Measurements from ENCODE around the gene TSFM. TPM values are rescaled to one million over a fixed set of nuclear protein-coding genes. Genes with fewer than 3 reads are reported as not detected.

TSFM gene
- total and polyA plus RNA-seq, 4 donors: 14.6 to 60.5 (median 38.2) TPM

GRCh38 chr12:57751788-57752667 lies 30.6 kb upstream of the TSFM start, which contains the start of gene CDK4 (continued):
- TF ChIP-seq FOXA1 (IDR thresholded peaks at IDR 0.05) (peak; percentile 29), SP1 (IDR thresholded peaks at IDR 0.05) (peak; percentile 81), ZBTB33 (IDR thresholded peaks at IDR 0.05) (no peak), HNF4A (conservative IDR thresholded peaks at IDR 0.05) (peak; percentile 30 to 37)

DNA sequence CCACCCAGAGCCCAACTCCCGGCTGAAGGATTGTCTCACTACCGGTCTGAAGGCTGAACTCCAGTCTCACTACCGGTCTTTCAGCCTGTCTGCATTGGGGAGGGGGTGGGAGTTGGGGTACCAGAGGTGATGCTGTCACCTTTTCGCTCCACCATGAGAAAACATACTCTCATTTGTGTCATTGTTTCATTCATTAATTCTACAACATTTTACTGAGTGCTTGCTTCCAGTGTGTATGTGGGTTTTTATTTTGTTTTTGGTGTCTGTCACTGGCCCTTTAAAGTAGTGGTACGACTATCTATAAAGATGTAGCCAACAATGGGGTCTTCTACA lies 30.0 kb upstream of the TSFM start:
- Histone ChIP-seq H3K27ac (ENCODE audit: low read depth in 1 of 2, low read length in 2 of 2) (peak overlapping the region; percentile 26 to 29), H3K9me3 (ENCODE audit: control insufficient read depth in 4 of 4, low read length in 3 of 4) (no peaks in the 10 kb centered on the region), H3K27me3 (ENCODE audit: control insufficient read depth in 4 of 4, insufficient read depth in 4 of 4, low read length in 3 of 4) (no peaks in the 10 kb centered on the region), H3K9ac (ENCODE audit: low read depth in 1 of 2, low read length in 2 of 2) (peak overlapping the region in 1 of 2 donors; percentile 40), H3K4me1 (ENCODE audit: control insufficient read depth in 4 of 4, insufficient read depth in 4 of 4, low read length in 3 of 4) (peaks cover 6 to 35% (median 27%) of the 10 kb centered on the region in 4 donors), H3K4me3 (ENCODE audit: low read depth in 1 of 3, low read length in 3 of 3) (peak overlapping the region in 2 of 3 donors; percentile 20 to 27), H3K36me3 (ENCODE audit: control insufficient read depth in 4 of 4, insufficient read depth in 3 of 4, low read depth in 1 of 4, low read length in 3 of 4) (peaks cover 4 to 13% (median 11%) of the 10 kb centered on the region in 4 donors)
- DNase-seq (ENCODE audit: low spot score): no peak
- 3% methylated on average over 5 of the region's 5 CpGs for WGBS
- TF ChIP-seq RAD21 (IDR thresholded peaks at IDR 0.05) (no peak), EGR1 (IDR thresholded peaks at IDR 0.05; ENCODE audit: low read depth in 2 of 2) (peak in 1 of 2 donors; percentile 4), YY1 (IDR thresholded peaks at IDR 0.05) (no peak), SP1 (IDR thresholded peaks at IDR 0.05) (peak; percentile 28)

DNA sequence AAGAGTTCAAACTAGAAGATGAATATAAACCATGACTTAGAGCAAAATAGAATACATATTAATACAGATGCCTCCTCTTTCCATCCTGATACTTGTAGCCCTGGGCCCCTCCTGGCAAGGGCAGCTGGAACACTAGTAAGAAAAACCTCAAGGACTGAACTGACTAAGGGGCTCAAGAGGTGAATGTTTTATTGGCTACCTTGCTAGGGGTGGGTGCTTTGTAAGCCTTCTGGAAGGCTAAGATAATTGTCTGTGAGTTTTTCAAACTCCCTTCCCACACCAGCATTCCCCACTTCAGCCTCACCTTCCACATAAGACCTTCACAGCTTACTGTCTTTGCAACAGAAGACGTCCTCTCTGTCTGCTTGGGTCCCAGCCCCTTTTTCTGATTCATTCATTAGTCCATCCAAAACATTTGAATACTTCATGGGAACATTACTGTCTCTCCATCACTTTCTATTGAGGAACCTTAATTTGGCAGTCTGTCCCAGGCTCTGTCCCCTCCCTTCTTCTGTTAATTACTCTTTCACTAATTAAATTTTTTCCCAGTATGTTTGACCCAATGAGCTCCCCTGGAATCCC lies 28.7 kb upstream of the TSFM start:
- Histone ChIP-seq H3K27ac (ENCODE audit: low read depth in 1 of 2, low read length in 2 of 2) (no peak overlapping the region), H3K4me1 (ENCODE audit: control insufficient read depth in 4 of 4, insufficient read depth in 4 of 4, low read length in 3 of 4) (peaks cover 6 to 35% (median 27%) of the 10 kb centered on the region in 4 donors), H3K9ac (ENCODE audit: low read depth in 1 of 2, low read length in 2 of 2) (no peak overlapping the region), H3K36me3 (ENCODE audit: control insufficient read depth in 4 of 4, insufficient read depth in 3 of 4, low read depth in 1 of 4, low read length in 3 of 4) (peaks cover 2 to 14% (median 6%) of the 10 kb centered on the region in 4 donors), H3K4me3 (ENCODE audit: low read depth in 1 of 3, low read length in 3 of 3) (no peak overlapping the region), H3K27me3 (ENCODE audit: control insufficient read depth in 4 of 4, insufficient read depth in 4 of 4, low read length in 3 of 4) (no peaks in the 10 kb centered on the region), H3K9me3 (ENCODE audit: control insufficient read depth in 4 of 4, low read length in 3 of 4) (no peaks in the 10 kb centered on the region)
- no peak for DNase-seq (ENCODE audit: low spot score)
- no peak for TF ChIP-seq TAF1 (conservative IDR thresholded peaks at IDR 0.05)
- no peak for TF ChIP-seq HNF4G (IDR thresholded peaks at IDR 0.05)
- TF ChIP-seq YY1 (IDR thresholded peaks at IDR 0.05): no peak
- WGBS: 39% methylated on average over 1 of the region's 1 CpG

DNA sequence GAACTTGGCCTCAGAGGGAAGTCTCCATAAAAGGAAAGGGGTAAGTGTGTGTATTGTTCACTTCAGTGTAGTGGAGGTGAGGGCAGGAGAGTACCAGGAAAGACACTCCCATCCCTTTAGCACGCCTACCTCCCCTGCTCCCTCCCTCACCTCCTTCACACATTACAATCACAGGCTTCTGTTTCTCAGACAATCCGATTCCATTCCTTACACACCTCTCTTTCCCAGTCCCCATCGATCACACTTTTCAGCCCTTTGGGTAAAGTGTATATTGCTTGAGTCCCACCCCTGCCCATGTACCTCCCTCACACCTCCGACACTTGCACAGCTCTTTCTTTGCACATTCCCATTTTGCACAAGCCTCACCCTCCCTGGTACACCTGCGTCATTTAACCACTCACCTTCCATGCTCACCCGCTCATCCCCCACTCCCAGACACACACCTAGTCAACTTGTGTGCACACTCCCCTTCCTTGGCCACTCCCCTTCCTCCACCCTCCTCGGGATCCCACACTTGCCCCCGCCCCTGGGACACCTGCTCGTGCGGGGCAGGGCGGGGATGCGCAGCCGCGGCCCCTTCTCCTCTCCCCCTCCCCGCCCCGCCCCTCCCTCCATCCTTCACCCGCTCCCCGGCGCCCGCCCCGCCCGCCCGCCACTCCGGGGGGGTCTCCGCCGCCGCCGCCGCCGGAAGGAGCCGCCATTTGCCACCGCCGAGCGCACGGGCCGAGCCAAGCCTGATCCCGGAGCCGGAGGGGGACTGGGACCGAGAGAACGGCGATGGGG lies 28.0 kb upstream of the TSFM start, which contains the start of gene MARCHF9:
MARCHF9 (plus strand) TSS at position 693 of the 783 bp plus-strand sequence. CDS start 426 bp downstream, outside the sequence.
- TF ChIP-seq, protein P1, sequence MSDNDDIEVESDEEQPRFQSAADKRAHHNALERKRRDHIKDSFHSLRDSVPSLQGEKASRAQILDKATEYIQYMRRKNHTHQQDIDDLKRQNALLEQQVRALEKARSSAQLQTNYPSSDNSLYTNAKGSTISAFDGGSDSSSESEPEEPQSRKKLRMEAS (IDR thresholded peaks at IDR 0.05): no peak
- TF ChIP-seq RAD21 (IDR thresholded peaks at IDR 0.05) (no peak), EGR1 (IDR thresholded peaks at IDR 0.05; ENCODE audit: low read depth in 2 of 2) (no peak), ATF3 (IDR thresholded peaks at IDR 0.05) (no peak), SP1 (IDR thresholded peaks at IDR 0.05) (no peak), FOXA2 (IDR thresholded peaks at IDR 0.05) (no peak), JUND (IDR thresholded peaks at IDR 0.05) (no peak), GABPA (IDR thresholded peaks at IDR 0.05 in 1 of 2, conservative IDR thresholded peaks at IDR 0.05 in 1 of 2) (no peak), REST (IDR thresholded peaks at IDR 0.05) (no peak), NR2F2 (IDR thresholded peaks at IDR 0.05) (no peak), HNF4A (conservative IDR thresholded peaks at IDR 0.05) (no peak), HNF4G (IDR thresholded peaks at IDR 0.05) (no peak), YY1 (IDR thresholded peaks at IDR 0.05) (no peak)
- Histone ChIP-seq H3K4me1 (ENCODE audit: control insufficient read depth in 4 of 4, insufficient read depth in 4 of 4, low read length in 3 of 4) (peaks cover 6 to 35% (median 27%) of the 10 kb centered on the region in 4 donors), H3K27ac (ENCODE audit: low read depth in 1 of 2, low read length in 2 of 2) (no peak within 1 kb of the TSS), H3K4me3 (ENCODE audit: low read depth in 1 of 3, low read length in 3 of 3) (peak within 1 kb of the TSS; percentile 26 to 79 (median 66)), H3K9me3 (ENCODE audit: control insufficient read depth in 4 of 4, low read length in 3 of 4) (no peaks in the 10 kb centered on the region), H3K27me3 (ENCODE audit: control insufficient read depth in 4 of 4, insufficient read depth in 4 of 4, low read length in 3 of 4) (no peaks in the 10 kb centered on the region), H3K9ac (ENCODE audit: low read depth in 1 of 2, low read length in 2 of 2) (peak within 1 kb of the TSS in 1 of 2 donors; percentile 42), H3K36me3 (ENCODE audit: control insufficient read depth in 4 of 4, insufficient read depth in 3 of 4, low read depth in 1 of 4, low read length in 3 of 4) (peaks cover 0 to 7% (median 2%) of the 10 kb centered on the region in 4 donors)
- DNase-seq (ENCODE audit: low spot score): peak; percentile 69
- WGBS: 2% methylated on average over 41 of the region's 41 CpGs

All from liver (tissue), 9 donors.